Measurements from ENCODE around the gene EPHA1.
A peak's percentile ranks its signal among the peaks of the same experiment; 100 is the strongest.

The EPHA1 gene

DNA sequence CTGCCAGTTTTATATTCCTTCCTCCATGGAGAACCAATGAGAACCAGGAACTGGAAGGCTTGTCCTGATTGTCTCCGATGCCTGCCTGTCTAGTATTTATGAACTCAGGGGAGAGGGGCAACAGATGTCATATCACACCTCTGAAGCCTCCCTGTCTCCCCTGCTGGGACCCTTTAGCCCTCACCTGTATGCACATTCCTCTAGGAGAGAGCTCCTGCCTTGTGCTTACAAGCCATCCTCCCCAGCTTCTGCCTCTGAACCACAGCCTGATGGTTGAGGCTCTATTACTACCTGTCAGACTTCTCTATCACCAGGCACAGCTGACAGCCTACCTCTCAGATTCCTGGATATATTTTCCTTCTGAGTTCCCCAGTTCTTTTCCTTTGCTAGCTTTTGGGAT, 40.3 kb downstream of the EPHA1 start:
- DNase-seq = no peak

DNA sequence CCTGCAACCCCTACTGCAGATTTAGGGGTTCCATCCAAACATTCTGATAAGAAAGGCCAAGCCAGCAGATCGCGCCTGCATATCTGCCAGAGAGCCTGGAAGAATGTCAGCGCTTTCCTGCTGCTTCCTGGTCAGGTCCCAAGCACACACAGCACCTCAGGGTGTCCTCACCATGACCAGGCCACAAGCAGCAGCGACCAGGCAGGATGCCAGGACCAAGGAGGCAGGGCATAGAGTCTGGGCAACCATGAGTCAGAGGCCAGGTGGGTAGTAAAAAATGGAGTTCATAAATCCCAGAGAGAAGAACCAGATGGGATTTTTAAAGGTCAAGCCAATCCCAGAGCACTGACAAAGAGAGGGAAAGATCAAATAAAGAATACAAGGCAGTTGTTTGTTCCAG, 40.7 kb downstream of the EPHA1 start:
- no peak for DNase-seq

DNA sequence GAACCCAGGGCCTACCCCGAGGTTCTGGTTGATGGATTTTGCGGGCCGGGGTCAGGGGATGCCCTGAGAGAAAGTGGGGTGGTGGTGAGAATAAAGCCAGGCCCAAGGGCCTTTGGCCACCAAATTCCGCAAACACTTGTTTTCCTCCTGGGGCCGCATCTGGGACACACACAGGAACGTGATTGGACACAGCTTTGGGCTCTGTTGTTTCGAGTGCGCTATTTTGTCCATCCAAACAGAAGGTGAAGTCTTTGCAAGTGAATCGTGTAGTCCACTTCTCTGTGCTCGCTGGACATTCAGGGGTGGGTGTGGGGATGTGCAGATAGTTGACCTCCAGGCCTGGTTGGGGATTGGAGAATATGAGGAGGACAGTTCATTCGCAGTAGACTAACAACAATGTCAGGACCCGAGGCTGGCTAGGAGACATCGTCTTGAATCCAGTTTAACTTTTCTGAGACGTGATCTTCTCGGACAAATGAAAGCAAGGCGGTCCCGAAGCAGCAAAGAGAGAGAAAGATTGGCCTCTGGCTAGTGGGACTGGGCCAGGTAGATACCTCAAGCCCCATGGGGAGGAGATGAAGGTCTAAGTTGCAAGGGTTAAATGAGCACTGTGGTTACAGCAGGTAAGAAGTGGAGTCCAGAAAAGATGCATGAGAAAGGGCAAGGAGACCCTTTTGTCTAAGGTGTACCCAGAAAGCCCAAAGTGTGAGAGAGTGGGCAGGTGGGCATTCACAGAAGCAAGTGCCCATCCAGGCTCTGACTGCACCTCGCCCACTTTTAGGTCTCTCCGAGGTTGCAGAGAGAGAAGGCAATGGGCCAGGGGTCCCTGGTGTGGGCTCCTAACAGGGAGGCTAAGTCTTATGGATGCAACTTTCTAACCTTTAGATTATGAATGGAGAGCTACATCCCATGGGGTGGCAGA, 45.4 kb downstream of the EPHA1 start:
- DNase-seq = no peak

DNA sequence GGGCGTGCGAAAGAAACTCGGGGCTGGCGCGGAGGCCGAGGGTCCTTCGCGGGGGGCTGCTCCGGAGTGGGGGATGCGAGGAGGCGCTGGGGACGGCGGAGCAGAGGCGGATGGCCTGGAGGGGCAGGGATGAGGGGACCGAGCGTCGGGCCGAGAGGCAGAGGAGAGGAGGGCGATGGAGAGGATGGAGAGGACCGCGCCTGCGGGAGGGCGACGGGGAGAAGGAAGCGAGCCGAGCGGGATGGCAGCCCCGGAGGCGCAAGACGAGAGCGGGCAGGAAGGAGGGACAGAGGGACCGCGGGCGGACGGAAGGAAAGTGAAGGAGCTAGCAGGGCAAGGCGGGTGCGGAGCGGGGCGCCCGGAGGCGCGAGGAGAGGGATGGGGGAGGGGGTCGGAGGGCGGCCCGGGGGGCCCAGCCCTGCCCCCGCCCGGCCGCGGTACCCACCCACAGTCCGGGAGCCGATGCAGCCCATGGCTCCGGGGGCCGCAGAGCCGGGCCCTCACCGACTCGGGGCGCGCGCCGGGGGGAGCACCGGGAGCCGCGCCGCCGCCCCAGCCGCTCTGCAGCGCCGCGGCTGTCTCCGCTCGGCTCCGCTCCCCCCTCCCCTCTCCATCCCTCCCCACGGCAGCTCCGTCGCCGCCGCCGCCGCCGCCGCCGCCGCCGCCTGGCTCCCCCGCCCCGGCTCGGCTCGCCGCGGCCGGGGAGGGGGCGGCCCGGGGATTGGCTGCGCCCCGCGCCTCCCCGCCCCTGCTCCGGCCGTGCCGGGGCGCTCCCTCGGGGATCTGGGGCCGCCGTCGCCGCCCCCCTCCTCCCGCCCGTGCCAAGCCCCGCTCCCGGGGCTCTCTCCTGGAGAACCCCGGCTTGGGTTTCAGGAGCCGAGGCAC, 46.3 kb downstream of the EPHA1 start, which contains the start of gene FAM131B:
FAM131B (minus strand) TSS at position 583 of the 885 bp plus-strand sequence; CDS start at position 473, 110 bp downstream.
- no peak for DNase-seq

DNA sequence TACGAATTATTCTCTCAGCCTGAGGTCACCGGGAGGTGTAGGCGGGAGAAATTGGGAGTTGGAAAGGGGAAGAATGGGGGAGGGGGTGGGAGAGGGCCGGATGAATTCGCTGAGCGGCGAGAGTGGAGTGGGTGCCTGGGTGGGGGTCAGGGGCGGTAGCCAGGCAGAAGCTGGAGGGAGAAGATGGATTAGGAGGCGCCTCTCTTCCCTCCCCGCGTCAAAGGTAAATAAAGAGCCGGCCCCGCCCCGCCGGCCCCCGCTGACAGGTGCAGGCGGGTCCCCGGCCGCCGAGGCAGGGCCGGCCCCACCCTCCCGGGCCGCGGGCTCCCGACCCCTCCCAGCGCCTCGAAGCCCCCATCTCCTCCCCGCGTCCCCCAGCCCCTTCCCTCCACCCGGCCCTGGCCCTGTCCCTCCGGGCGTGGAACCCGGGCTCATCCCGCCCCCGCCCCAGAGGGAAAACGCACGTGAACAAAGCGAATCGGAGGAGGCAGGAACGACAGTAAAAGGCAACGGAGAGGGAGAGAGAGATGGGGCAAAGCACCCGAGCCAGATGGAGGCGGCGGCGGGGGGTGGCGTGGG, 47.0 kb downstream of the EPHA1 start:
- DNase-seq = no peak

DNA sequence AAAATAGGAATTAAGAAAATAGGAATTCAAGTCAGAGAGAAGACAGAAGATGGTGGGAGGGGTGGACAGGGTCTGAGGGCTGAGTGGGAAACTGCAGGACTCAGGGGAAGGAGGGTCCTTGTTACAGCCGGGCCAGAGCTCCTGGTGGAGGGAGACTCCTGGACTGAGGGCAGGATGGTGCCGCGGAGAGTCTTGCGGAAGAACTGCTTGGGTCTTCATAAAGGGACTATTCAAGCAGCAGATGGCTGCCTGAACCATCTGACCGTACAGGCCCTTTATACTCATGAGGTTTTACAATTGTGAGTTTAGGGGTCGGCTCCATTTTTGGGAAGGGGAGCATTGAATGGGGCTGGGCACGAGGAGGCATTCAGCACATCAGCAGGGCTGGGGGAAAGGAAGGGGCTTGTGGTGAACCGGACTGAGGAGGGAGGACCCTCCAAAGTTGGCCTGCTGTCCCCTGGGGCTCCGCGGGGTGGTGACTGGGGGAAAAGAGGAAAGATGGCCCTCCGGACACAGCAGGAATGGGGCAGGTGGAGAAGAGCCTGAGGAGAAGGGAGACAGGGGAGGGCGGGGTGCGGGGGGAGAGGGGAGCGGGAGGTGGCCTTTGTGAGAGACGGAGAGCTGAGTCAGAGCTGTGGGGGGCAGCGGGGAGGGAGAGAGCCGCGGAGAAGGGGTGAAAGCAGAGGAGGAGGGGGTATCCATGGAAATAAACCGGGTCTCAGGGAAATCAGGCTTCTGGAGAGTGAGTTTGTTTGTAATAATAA, 47.7 kb downstream of the EPHA1 start:
- no peak for DNase-seq

DNA sequence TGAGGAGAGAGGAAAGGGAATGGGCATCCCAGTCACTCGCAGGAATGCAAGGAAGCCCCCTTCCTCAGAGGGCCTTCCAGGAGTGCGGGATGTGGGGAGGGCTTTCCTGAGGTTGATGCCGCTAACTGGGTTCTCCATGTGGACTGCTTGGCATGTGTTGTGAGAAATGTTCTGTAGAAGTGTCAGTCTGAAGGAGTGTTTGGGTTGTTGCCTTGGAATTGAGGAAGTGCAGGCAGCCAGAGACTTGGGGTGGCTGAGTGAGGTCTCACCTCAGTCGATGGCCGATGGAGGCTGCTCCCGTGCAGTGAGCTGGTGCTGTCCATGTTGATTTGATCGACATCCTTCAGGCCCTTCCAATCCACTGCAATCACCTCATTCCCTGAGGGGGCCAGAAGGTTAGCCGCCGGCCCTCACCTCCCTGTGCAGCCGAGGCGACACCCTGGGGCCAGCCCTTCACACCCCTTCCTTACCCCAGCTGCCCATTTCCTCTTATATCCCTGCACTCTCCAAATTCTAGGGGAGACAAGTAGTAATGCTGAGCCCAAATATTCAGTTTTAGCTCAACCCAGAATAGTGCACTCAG, 48.8 kb downstream of the EPHA1 start:
- no peak for DNase-seq

DNA sequence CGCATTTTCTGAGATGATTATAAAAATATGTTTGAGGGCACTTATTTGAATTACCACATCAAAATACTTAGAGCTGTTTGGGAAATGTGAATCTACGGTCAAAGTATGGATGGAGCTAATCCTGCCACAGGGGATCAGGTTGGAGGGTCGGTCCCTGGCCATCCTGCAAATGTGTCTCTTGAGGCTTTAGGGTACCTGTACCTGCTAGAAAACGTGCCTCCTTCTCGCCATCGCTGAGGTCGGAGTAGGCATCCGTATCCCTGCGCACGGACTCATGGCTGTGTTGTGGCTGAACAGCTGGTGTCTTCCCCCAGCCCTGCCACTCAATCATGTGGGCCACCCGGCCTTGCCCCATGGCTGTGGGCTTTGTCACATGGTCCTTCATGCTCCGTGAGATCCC, 50.0 kb downstream of the EPHA1 start:
- no peak for DNase-seq

DNA sequence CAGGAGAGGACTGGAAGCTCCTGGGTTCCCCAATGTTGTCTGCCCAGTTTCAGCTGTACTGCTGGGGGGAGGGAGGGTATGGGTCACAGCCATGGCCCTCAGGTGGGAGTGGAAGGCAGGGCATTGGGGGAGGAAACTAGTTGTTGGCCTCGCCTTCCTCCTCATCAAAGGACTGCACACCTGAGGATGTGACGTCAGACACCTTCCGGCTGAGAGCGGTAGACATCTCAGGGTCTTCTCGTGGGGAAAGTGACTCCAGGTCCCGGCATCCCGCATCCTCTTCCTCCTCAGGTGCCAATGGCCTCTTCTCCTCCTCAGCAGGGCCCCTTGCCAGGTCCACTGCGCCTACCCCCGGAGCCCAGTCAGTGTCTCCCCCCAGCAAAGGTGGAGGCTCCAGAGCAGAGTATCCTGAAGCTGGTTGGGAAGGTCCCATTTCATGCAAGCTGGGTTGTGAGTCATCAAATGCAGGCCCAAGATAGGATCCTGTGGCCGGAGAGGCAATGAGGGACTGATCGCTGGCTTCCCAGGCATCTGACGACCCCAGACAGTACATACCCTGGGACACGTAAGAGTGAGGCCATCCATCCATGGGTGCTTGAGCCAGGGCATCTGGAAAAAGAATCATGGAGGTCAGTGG, 52.1 kb downstream of the EPHA1 start:
- no peak for DNase-seq

DNA sequence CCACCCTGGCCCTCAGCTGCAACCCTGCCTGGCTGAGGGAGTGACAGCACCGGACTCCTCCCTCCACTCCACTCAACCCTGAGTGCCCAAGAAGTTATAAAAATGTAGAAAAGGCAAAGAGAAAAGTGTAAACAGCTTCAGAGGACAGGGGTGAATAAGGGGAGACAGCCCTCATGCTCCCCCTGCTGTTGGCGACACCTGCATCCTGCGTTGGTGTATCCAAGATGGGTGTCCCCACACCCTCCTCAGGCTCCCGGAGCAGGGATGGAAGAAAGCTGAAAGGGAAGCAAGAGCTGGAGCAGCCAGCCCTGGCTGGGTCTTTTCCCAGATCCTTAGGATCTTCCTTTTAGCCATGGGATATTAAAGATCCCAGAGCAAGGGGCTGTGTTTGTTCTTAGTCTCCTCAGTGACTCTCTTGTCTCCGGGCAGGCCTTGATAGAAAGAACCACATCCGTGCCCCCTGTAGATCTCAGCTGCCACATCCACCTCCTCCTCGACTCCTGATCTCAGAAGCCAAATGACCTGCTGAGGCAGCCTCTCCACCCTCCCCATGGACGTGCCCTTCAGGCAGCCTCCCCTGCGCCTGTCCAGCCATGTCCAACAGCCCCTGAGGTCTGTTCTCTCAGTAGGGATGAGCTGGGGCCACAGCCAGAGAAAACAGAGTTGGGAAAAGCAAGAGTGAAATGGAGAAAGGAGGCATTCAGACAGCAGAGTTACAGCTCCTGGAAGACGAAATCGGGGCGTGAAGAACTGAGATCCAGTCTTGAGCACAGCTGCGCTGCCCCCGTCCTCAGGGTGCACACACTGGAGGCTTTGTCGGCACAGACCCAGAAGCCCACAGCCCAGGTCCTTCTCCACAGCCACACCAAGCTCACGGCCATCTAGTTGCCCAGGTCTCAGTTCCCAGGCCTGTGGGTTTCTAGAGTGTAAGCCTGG, 52.9 kb downstream of the EPHA1 start:
- DNase-seq = no peak

DNA sequence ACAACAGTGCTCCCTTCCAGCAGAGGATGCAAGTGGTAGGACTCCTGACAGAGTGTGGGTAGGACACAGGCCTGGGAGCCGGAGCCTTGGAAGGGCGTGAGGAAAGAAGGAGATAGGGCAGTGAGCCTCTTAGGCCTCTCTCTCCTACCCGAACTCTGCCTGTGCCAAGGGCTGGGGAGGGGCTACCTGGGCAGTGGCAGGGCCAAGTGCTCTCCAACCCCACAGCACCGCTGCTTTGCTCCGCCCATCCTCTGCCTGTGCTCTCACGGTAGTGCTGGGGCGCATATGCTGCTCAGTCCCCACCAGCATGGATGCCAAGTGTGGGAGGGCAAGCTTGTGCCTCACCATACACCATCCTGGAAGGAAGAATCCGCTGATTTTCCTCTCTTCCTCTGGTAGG, 53.7 kb downstream of the EPHA1 start:
- DNase-seq = no peak

DNA sequence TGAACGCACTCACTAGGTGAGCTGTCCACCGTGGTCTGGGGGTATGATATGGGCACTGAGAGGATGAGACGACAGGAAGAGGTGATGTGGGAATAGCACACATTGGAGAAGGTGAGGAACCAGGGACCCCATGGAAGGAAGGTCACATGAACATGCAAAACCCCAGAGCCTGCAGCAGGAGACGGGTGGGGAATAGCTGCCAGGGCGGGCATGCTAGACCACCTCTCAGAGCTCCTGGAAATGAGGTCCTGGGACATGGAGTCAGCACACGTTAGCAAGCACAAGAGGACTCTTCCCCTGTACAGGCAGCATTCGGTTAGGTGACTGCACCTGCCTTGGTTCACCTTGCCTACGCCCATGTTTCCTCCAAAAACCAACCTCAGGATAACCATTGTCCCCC, 54.3 kb downstream of the EPHA1 start:
- no peak for DNase-seq

DNA sequence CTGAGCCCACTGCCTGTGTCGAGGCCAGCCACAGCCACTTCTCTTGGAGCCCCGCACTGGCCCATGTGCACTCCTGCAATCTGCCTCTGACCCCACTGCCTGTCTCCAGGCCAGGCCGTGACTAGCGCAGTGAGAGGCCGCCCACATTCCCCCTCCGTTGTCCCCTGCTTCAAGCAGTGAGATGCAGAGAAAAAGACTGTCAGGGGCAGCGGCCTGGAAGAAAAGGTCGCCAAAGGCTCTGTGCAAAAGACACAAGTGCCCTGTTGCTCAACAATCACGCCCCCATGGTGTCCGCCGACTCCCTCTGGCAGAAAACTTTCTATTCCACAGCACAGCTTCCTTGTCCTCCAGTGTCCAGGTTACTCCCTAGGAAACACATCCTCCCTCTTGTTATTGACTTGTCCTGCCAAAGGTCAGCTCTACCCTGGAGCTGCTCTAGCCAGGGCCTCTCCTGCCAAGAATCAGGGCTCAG, 56.1 kb downstream of the EPHA1 start:
- no peak for DNase-seq

DNA sequence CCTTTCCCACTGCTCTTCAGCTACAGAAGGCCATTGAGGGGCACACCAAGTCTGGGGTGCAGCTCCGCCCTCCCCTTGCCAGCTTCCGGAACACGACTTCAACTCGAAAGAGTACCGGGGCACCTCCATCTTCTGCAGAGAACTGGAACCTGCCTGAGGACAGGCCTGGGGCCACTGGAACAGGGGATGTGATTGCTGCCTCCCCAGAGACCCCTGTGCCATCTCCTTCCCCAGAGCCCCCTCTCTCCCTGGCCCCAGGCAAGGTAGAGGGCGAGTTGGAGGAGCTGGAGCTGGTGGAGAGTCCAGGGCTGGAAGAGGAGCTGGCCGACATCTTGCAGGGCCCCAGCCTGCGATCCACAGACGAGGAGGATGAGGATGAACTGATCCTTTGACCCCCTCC, 57.1 kb downstream of the EPHA1 start:
- DNase-seq = no peak

DNA sequence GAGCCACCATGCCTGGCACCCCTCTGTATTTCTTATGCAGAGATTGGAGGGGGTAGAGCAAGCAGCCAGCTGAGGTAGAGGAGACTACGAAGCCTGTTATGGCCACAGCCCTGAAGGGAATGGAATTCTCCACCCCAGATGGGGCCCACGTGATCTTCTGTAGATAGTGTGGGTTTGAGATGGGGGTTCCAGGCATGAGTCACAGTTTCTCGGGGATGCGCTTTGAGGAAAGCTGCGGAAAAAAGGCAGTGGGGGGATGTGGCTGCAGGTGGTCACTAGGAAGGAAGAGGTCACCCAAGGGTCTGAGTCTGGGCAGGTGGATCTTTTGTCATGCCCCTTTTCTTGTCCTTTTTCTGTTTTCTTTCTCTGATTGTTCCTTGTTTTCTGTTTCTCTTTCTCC, 57.6 kb downstream of the EPHA1 start:
- no peak for DNase-seq

DNA sequence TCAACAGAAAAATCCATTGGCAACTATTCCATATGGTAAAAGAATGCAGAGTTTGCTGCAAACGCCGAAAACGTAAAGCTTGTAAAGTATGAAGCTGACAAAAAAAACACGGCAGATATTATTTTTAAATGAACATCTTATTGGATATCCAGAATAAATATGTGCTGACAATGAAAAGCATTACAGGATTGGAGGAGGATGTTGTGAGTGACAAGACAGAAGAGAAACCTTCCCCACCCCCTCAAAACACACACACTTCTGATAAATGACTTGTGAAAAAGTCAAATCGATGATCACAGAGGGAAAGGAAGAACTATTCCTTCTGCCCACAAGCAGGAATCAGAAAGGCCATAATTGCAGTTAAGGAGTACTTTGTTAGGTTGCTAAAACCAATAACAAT, 60.7 kb downstream of the EPHA1 start:
- DNase-seq = no peak

DNA sequence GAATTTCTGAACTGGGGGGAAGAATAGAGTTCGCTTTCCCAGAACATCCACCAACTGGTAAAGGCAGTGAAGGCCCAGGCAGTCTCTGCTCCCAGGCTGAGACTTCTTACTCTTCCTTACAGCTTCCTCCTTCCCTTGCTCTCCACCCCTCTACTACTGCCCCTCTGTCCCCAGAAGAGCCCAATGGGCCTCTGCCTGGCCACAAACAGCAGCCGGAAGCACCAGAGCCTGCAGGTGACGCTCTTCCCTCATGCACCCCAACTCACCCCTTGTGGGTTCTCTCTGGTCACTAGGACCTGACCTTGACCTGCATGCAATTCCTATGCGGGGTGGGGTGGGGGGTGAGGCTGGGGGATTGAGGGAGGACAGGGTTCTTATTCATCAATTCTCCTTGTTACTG, 62.6 kb downstream of the EPHA1 start:
- no peak for DNase-seq

DNA sequence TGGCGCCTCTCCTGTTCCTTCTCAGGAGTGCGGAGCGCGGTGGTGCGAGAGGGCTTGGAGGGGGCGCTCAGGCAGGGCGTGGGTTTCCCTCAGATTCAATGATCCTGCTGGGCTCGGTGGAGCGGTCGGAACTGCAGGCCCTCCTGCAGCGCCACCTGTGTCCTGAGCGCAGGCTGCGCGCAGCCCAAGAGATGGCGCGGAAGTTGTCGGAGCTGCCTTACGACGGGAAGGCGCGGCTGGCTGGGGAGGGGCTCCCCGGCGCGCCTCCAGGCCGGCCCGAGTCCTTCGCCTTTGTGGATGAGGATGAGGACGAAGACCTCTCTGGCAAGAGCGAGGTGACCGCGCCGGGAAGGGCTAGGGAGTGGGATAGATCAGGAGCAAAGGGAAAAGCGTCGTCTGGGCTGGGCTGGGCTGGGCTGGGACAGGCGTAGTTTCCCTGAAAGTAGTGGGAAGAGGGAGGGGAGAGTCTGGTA, 63.2 kb downstream of the EPHA1 start:
- DNase-seq = peak; percentile 51 to 61

DNA sequence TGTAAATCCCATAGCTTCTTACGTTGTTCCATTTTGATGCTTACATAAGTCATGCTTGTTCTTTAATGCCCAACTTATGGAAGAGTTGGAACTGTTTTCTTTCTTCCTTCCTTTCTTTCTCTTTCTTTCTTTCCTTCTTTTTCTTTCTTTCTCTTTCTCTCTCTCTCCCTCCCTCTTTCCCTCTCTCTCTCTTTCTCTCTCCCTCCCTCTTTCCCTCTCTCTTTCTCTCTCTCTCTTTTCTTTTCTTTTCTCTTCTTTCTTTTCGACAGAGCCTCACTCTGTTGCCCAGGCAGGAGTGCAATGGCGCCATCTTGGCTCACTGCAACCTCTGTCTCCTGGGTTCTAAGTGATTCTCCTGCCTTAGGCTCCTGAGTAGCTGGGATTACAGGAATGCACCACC, 65.1 kb downstream of the EPHA1 start:
- no peak for DNase-seq

DNA sequence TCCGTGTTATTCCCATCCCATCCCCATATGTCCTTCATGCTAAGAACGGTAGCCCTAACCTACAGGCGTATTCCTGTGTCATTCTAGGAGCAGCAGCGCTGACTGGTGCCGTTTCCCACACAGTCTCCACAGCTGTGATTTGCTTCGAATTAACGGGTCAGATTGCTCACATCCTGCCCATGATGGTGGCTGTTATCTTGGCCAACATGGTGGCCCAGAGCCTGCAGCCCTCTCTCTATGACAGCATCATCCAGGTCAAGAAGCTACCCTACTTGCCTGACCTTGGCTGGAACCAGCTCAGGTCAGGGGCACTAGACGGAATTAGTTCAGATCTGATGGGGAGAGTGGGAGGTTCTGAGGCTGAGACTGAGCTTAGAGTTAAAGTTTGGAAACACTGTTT, 66.8 kb downstream of the EPHA1 start:
- no peak for DNase-seq

Data from stimulated activated CD4-positive, alpha-beta T cell treated with anti-CD3 and anti-CD28 coated beads, Interleukin-2, amount 100 ng/mL, for 48 hours (primary cell).